Effector CD4-positive, alpha-beta T cell (primary cell): Measurements from ENCODE around the gene FBF1.
"Not testable (repeated sequence)": the region's sequence is repeated elsewhere in the genome, so short reads cannot be mapped to it uniquely, and the experiment has no call there.

Experiments
- DNase-seq: peaks from one replicate; pipeline ENCODE4 v3.0.0-alpha.2; 2020

FBF1 gene

GRCh38 chr17:75893305-75894048, 47.4 kb downstream of the FBF1 start:
- DNase-seq = no peak

GRCh38 chr17:75892556-75893224, 48.2 kb downstream of the FBF1 start:
- no peak for DNase-seq

- DNase-seq = no peak
These were observed 49.0 kb downstream of the FBF1 start for GRCh38 chr17:75891605-75892555.

GRCh38 chr17:75891022-75891604, 49.7 kb downstream of the FBF1 start:
- no peak for DNase-seq

GRCh38 chr17:75889454-75889853, 51.4 kb downstream of the FBF1 start:
- DNase-seq = no peak

GRCh38 chr17:75888484-75888883, 52.4 kb downstream of the FBF1 start:
- DNase-seq = no peak

- not testable (repeated sequence) for DNase-seq
These were observed 55.0 kb downstream of the FBF1 start for GRCh38 chr17:75885860-75886259.

GRCh38 chr17:75885431-75885830, 55.4 kb downstream of the FBF1 start:
- no peak for DNase-seq

- no peak for DNase-seq
These were observed 59.0 kb downstream of the FBF1 start for GRCh38 chr17:75881678-75882454.

GRCh38 chr17:75880266-75880665, 60.6 kb downstream of the FBF1 start:
- DNase-seq = no peak

GRCh38 chr17:75878174-75878998, 62.5 kb downstream of the FBF1 start, which contains the start of gene TRIM47:
TRIM47 (minus strand) TSS chr17:75878581; CDS start chr17:75878548, 33 bp downstream.
- DNase-seq = no peak

- peak; percentile 59 for DNase-seq
These were observed 63.1 kb downstream of the FBF1 start for GRCh38 chr17:75877752-75878173.

- DNase-seq = no peak
These were observed 63.7 kb downstream of the FBF1 start for GRCh38 chr17:75876938-75877751.

- peak; percentile 73 for DNase-seq
These were observed 64.5 kb downstream of the FBF1 start for GRCh38 chr17:75876190-75876937.

GRCh38 chr17:75875940-75876189, 65.0 kb downstream of the FBF1 start:
- DNase-seq = no peak

GRCh38 chr17:75875182-75875939, 65.5 kb downstream of the FBF1 start:
- no peak for DNase-seq

- no peak for DNase-seq
These were observed 66.3 kb downstream of the FBF1 start for GRCh38 chr17:75874323-75875181.
